ENCODE measurements around the gene C10orf120.

Gene C10orf120

DNA sequence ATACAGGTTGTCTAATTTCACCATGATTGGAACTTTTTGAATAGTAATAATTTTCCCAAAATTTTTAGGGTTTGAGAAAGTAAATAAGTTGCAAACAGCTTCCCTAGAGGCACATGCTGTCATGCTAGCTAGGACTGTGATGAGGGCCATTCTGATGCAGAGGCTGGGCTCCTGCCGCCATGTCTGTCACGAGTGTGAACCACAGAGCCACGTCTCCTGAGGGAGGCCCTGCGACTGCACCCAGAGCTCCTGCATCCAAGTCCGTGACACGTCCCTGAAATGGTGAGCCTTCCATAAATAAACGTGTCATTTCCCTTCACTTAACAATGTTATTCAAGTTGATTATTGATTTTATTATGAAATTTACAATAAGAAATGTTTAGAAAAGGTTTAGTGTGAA is 40.0 kb downstream of the C10orf120 start:
- no peak for DNase-seq

DNA sequence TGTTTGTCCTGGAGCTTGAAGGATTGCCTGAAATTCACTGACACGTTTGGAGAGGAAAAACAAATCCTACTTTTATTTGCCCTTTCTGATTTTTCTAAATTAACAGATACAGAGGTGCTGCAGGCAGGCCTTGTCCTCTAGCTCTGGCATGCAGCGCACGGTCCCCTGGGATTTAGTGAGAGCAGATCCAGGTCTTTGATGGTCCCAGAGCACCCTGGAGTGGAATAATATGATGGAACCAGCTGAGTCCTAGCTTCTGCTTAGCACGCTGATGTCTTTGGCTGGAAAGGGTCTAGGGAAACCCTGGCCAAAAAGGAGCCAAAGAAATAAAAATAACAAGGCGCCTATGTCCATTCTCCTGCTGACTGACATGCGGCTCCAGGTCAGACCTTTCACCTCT is 40.5 kb downstream of the C10orf120 start:
- DNase-seq, result no peak

GRCh38 chr10:122658356-122659049 is 41.1 kb downstream of the C10orf120 start:
- no peak for DNase-seq

- no peak for DNase-seq
Observed at GRCh38 chr10:122657729-122658128, 41.9 kb downstream of the C10orf120 start.

- DNase-seq, result no peak
Observed at GRCh38 chr10:122657255-122657654, 42.4 kb downstream of the C10orf120 start.

DNA sequence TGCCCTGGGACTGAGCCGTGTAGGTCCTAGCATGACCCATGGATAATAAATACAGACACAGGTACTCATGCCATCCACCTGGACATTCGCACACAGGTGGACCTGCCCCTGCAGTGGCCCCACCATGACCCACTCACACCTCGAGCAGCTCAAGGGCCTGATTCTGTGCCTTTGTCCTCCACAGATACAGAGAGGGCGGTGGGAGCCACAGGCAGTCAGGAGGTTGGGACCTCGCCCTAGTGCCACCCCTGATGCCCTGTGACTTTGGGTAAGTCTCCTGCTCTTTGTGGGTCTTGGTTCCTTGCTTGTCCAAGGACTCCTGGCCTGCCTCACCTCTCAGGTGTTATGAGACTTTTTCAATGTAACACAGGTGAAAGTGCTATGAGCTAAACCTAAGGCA is 42.9 kb downstream of the C10orf120 start:
- no peak for DNase-seq

DNA sequence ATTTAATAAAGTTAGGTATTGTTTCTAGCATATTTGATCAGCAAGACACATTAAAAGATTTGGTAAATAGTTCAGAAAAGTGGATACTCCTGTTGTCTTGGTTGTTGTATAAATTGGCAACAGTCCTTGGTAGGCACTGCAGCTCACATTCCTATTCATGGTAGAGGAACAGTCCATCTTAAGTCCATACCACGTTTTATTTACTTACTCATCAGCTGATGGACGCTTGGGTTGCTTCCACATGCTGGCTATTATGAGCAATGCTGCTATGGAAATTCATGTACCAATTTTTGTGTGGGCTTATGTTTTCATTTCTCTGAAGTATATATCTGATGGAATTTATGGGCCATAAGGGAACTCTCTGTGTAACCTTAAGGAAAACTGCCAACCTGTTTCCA is 43.3 kb downstream of the C10orf120 start:
- DNase-seq, result no peak

- no peak for DNase-seq
Observed at GRCh38 chr10:122655524-122656307, 43.9 kb downstream of the C10orf120 start.

DNA sequence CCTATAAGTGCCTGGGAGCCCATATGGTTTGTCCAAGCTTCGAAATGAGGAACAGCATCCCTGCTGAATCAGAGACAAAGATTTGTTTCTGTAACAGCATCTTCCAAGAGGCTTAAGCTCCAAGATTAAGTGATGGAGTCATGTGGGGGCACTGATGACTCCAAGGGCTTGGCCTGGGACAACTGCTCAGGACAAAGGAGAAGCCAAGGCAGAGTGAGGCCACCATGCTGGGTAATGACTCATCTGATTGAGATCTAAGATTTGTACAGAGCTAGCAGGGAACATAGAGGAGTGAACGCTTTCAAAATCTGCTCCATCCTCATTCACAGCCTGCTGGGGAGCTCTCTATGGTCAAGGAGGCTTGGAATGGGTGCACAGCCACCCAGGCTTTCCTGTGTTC is 49.3 kb downstream of the C10orf120 start:
- no peak for DNase-seq

DNA sequence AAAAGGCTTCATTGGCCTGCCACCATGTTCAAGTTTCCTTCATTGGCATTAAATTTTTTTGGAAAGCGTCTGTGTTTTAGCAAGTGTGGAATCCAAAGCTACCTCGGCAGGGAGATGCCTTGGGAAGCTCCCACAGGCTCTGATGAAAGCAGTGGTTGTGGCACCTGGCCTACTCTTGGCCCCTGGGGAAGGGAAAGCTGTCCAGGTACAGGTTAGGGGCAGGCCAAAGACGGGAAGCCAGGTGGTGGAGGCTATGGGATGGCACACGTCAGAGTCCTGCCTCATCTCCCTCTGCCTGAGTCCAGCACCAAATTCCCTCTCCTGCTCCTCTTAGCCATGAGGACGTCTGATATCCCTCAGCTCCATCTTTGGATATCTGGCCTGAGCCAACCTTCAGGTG is 49.7 kb downstream of the C10orf120 start:
- DNase-seq, result no peak

DNA sequence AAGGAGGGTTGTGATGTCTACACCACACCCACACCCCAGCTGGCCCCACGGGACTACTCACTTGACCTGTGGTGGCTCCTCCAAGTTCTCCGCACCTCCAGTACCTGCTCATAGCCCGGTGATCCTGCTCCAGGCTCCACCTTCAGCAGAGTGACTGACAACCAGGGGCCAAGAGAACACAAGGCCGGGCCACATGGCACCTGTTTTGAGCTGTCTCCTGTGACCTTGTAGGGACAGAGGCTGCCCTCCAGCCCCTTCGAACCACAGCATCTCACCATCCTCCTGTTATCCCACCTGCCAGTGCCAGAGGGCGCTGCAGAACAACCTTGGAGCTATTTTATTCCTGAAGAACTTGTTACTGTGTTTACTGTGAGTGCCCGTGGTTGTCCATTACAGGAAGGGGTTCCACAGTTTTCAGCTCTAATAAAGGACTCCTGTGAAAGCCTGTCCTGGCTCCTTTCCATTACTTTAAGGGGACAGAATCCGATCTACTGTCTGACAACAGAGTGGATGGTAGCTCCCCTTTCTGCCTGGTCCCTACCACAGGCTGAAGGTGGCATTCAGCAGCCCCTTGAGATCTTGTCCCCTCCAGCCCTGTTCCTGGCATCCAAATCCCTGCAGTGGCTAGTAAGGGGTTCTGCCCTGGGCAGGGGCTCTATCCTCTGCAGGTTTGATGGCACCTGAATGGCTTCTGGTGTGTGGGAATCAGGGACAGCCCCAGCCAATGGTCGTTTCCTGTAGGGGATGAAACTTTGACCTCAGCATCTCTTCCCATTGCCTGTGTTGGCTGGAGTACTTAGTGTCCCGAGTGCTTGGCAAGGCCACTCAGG is 50.8 kb downstream of the C10orf120 start:
- no peak for DNase-seq

All from SIG-M5 (cell line).